SK-N-SH (cell line): ENCODE measurements around the gene EXOC4. TPM values are rescaled to one million over a fixed set of nuclear protein-coding genes. Genes with fewer than 3 reads are reported as not detected.

Experiments
- CTCF ChIA-PET: fragments of 300-600, 350-600 bp; formaldehyde crosslinking; extraction: SDS; loops from one replicate; lab custom pipeline; 2021; lab: Yijun Ruan, JAX
- POLR2A ChIA-PET: fragments of 350-600 bp; sonication (Branson Sonifier 250); formaldehyde crosslinking; extraction: SDS; loops from one replicate; lab custom pipeline; 2020; ENCODE audit warnings: antibody characterized with exemption, inconsistent platforms; lab: Yijun Ruan, JAX
- DNase-seq: peaks from one replicate; pipeline ENCODE4 v3.0.0; 2012
- H2AFZ ChIP-seq: fragments of 200-600 bp; sonication (generic); 2 replicates; pipeline ENCODE4 v1.8.1; 2016; ENCODE audit warnings: antibody characterized with exemption, mild to moderate bottlenecking, low read depth
- H3F3A ChIP-seq: fragments of 200-600 bp; sonication (generic); replicated peaks from 2 replicates; pipeline ENCODE3; 2016; ENCODE audit warnings: antibody characterized with exemption, mild to moderate bottlenecking; ENCODE audit not compliant: insufficient read depth
- H3K27ac ChIP-seq, 2 experiments: fragments of 200-500 bp in 1 of 2; fragments of 200-600 bp in 1 of 2; sonication (Bioruptor generic) in 1 of 2; sonication (generic), shearing (Covaris generic) in 1 of 2; 2 replicates each; pipeline versions ENCODE4 v1.5.1 to v1.6.1; 2014 to 2016; ENCODE audit warnings: low read depth in 2 of 2, inconsistent platforms in 1 of 2, low read length in 1 of 2, mild to moderate bottlenecking in 1 of 2, mixed read lengths in 1 of 2
- H3K27me3 ChIP-seq: fragments of 200-600 bp; sonication (generic), shearing (Covaris generic); 2 replicates; pipeline ENCODE4 v1.6.1; 2016; ENCODE audit warnings: mixed run types; ENCODE audit not compliant: insufficient read depth
- H3K36me3 ChIP-seq, 2 experiments: fragments of 200-500 bp in 1 of 2; fragments of 200-600 bp in 1 of 2; sonication (Bioruptor generic) in 1 of 2; sonication (generic) in 1 of 2; replicated peaks in 1 of 2; 2 replicates each; pipeline versions ENCODE3 to v1.5.1; 2014 to 2016; ENCODE audit warnings: low read length in 1 of 2, mild to moderate bottlenecking in 1 of 2; ENCODE audit not compliant: insufficient read depth in 2 of 2, control insufficient read depth in 1 of 2
- H3K4me1 ChIP-seq, 2 experiments: fragments of 200-500 bp in 1 of 2; fragments of 200-600 bp in 1 of 2; sonication (Bioruptor generic) in 1 of 2; sonication (generic), shearing (Covaris generic) in 1 of 2; 2 replicates each; pipeline versions ENCODE4 v1.5.1 to v1.6.1; 2014 to 2016; ENCODE audit warnings: low read depth in 1 of 2, low read length in 1 of 2, mixed run types in 1 of 2; ENCODE audit not compliant: insufficient read depth in 2 of 2, control insufficient read depth in 1 of 2
- H3K4me2 ChIP-seq: fragments of 200-600 bp; sonication (generic), shearing (Covaris generic); 2 replicates; pipeline ENCODE4 v1.6.1; 2017; ENCODE audit warnings: mixed run types
- H3K4me3 ChIP-seq, 2 experiments: fragments of 200-500 bp in 1 of 2; fragments of 200-600 bp in 1 of 2; sonication (Bioruptor generic) in 1 of 2; sonication (generic), shearing (Covaris generic) in 1 of 2; 2 replicates each; pipeline versions ENCODE4 v1.5.1 to v1.8.1; 2014 to 2016; ENCODE audit warnings: low read depth in 2 of 2, inconsistent platforms in 1 of 2, low read length in 1 of 2, mild to moderate bottlenecking in 1 of 2, mixed read lengths in 1 of 2, moderate library complexity in 1 of 2
- H3K79me2 ChIP-seq: fragments of 200-600 bp; sonication (generic); 2 replicates; pipeline ENCODE4 v1.8.1; 2017; ENCODE audit warnings: mild to moderate bottlenecking; ENCODE audit not compliant: insufficient read depth
- H3K9ac ChIP-seq: fragments of 200-600 bp; sonication (generic); 2 replicates; pipeline ENCODE4 v1.6.1; 2017; ENCODE audit warnings: mixed run types
- H3K9me2 ChIP-seq: fragments of 200-600 bp; sonication (generic); 2 replicates; pipeline ENCODE4 v1.6.1; 2017; ENCODE audit warnings: mixed run types
- H3K9me3 ChIP-seq: fragments of 200-600 bp; sonication (generic); 2 replicates; pipeline ENCODE4 v1.6.1; 2017; ENCODE audit warnings: mixed run types, mild to moderate bottlenecking, moderate library complexity
- H4K20me1 ChIP-seq: fragments of 200-600 bp; sonication (generic); 2 replicates; pipeline ENCODE4 v1.6.1; 2017; ENCODE audit warnings: mild to moderate bottlenecking, mixed run types; ENCODE audit not compliant: insufficient read depth
- CHD2 ChIP-seq: fragments of 150-350 bp; IDR thresholded peaks from 2 replicates; pipeline ENCODE4 v1.6.1; 2018; ENCODE audit warnings: low read length; ENCODE audit not compliant: partially characterized antibody
- ELF1 ChIP-seq: IDR thresholded peaks from 2 replicates; pipeline ENCODE4 v1.4.0; 2012
- FOSL2 ChIP-seq: IDR thresholded peaks from 2 replicates; pipeline ENCODE4 v1.4.0; 2012; ENCODE audit warnings: low read depth, mild to moderate bottlenecking, moderate library complexity, borderline replicate concordance
- FOXM1 ChIP-seq: IDR thresholded peaks from 2 replicates; pipeline ENCODE4 v1.4.0; 2012; ENCODE audit warnings: low read depth, mild to moderate bottlenecking
- JUND ChIP-seq: IDR thresholded peaks from 2 replicates; pipeline ENCODE4 v1.4.0; 2012
- MXI1 ChIP-seq: IDR thresholded peaks from 2 replicates; pipeline ENCODE4 v1.6.1; 2012; ENCODE audit warnings: mild to moderate bottlenecking, low read depth, low read length, improper control_type of control experiment
- POLR2AphosphoS5 ChIP-seq: IDR thresholded peaks from 2 replicates; pipeline ENCODE4 v1.6.1; 2012; ENCODE audit warnings: low read depth, low read length
- RAD21 ChIP-seq: IDR thresholded peaks from 2 replicates; pipeline ENCODE4 v1.6.1; 2012; ENCODE audit warnings: mild to moderate bottlenecking, low read length
- RCOR1 ChIP-seq: fragments of 150-350 bp; IDR thresholded peaks from 2 replicates; pipeline ENCODE4 v1.6.1; 2017; ENCODE audit warnings: antibody characterized with exemption, low read length
- RFX5 ChIP-seq: IDR thresholded peaks from 2 replicates; pipeline ENCODE4 v1.6.1; 2012; ENCODE audit warnings: mild to moderate bottlenecking, improper control_type of control experiment, low read length
- SMC3 ChIP-seq: IDR thresholded peaks from 2 replicates; pipeline ENCODE4 v1.6.1; 2012; ENCODE audit warnings: low read depth, low read length, improper control_type of control experiment
- TAF1 ChIP-seq: IDR thresholded peaks from 2 replicates; pipeline ENCODE4 v1.6.1; 2012; ENCODE audit warnings: low read depth, mild to moderate bottlenecking, low read length, moderate library complexity, borderline replicate concordance
- TCF12 ChIP-seq: IDR thresholded peaks from 2 replicates; pipeline ENCODE4 v1.4.0; 2012
- YY1 ChIP-seq: IDR thresholded peaks from 2 replicates; pipeline ENCODE4 v1.4.0; 2012; ENCODE audit warnings: low read depth, mild to moderate bottlenecking
- WGBS: methylation state at CpG from one replicate; pipeline ENCODE4 v1.1.6; 2017; ENCODE audit warnings: low lambda C conversion rate; 5-methylcytosine and 5-hydroxymethylcytosine counted together
- polyA plus RNA-seq, 3 experiments: library from polyadenylated mRNA; depleted of rRNA; stranded (reverse); fragments of >200 nt; gene quantifications; 2 replicates each; pipeline ENCODE4 v1.2.3, GENCODE V29; 2012
- TF ChIP-seq, protein P1 (sequence below): IDR thresholded peaks from 2 replicates; pipeline ENCODE4 v1.4.0; 2012; ENCODE audit warnings: low read depth, borderline replicate concordance
- TF ChIP-seq, protein P2 (sequence below): IDR thresholded peaks from 2 replicates; pipeline ENCODE4 v1.4.0; 2012; ENCODE audit warnings: low read depth, borderline replicate concordance
- TF ChIP-seq, protein P3 (sequence below): fragments of 150-350 bp; IDR thresholded peaks from 2 replicates; pipeline ENCODE4 v1.6.1; 2016; ENCODE audit warnings: mild to moderate bottlenecking, low read depth, low read length

The EXOC4 gene
- polyA plus RNA-seq, 1 of the 3 experiments (the other 2 are of a cell fraction), result 37.3 TPM

DNA sequence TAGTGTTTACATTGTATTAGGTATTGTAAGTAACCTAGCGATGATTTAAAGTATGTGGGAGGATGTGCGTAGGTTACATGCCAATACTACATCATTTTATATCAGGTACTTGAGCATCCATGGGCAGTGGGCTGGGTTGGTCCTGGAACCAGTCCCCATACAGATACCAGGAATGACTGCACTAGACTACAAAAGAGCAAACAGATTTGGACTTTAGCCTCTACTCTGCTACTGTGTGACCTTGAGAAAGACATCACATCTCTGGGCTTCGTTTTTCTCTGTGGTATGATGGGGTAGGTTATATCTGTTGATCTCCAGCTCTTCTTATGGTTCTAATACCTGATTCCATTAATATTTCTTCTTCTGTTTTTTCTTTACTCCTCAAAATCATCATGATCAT, 461.8 kb downstream of the EXOC4 start:
- Histone ChIP-seq H3K4me2 (no peak overlapping the region), H3F3A (peaks cover 2% of the 10 kb centered on the region), H3K9me2 (no peaks in the 10 kb centered on the region), H4K20me1 (no peaks in the 10 kb centered on the region), H3K4me1 (peaks cover 0 to 4% of the 10 kb centered on the region in 2 experiments; a peak in 2 of 4 replicates), H3K4me3 (no peak overlapping the region), H3K36me3 (no peaks in the 10 kb centered on the region), H3K79me2 (no peaks in the 10 kb centered on the region), H3K9ac (no peak overlapping the region), H3K9me3 (no peaks in the 10 kb centered on the region), H3K27ac (no peak overlapping the region), H3K27me3 (no peaks in the 10 kb centered on the region), H2AFZ (no peak overlapping the region)
- 94% methylated on average over 3 of the region's 3 CpGs for WGBS
- ChIA-PET POLR2A (no interaction called here), CTCF (interaction anchor here (0.6 to 4.6 kb wide), 7 partner anchors 8 to 644 kb away, joined by 3 to 19 read pairs (median 3); no protein-coding TSS in a partner anchor)
- TF ChIP-seq TAF1, result no peak
- no peak for TF ChIP-seq JUND
- TF ChIP-seq TCF12, result no peak
- TF ChIP-seq YY1, result no peak
- TF ChIP-seq, protein P1, sequence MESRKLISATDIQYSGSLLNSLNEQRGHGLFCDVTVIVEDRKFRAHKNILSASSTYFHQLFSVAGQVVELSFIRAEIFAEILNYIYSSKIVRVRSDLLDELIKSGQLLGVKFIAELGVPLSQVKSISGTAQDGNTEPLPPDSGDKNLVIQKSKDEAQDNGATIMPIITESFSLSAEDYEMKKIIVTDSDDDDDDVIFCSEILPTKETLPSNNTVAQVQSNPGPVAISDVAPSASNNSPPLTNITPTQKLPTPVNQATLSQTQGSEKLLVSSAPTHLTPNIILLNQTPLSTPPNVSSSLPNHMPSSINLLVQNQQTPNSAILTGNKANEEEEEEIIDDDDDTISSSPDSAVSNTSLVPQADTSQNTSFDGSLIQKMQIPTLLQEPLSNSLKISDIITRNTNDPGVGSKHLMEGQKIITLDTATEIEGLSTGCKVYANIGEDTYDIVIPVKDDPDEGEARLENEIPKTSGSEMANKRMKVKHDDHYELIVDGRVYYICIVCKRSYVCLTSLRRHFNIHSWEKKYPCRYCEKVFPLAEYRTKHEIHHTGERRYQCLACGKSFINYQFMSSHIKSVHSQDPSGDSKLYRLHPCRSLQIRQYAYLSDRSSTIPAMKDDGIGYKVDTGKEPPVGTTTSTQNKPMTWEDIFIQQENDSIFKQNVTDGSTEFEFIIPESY, result no peak
- TF ChIP-seq FOXM1, result no peak
- no peak for TF ChIP-seq POLR2AphosphoS5
- no peak for TF ChIP-seq FOSL2
- no peak for DNase-seq

DNA sequence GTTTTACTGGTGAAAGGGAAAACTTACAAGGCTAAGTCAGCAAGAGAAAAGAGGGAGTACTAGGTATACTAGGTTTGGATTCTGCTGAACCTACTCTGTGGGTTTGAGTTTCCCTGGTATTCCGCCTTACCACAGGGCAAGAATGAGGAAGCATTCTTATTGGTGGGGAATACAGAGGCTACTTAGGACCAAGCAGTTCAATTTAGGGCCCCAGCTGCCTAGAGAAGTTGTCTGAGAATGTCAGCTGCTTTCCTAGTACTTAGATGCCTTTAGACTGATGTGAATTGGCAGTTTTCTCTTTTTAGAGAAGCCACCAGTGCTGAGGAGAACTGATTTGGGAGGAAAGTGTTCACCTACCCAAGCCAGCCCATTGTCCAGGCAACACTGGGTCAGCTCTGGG, 465.3 kb downstream of the EXOC4 start:
- peaks cover 0 to 3% of the 10 kb centered on the region in 2 experiments for H3K36me3 ChIP-seq
- POLR2A ChIA-PET, result no interaction called here

More for the DNA sequence above, 465.3 kb downstream of the EXOC4 start:
- H4K20me1 ChIP-seq, result no peaks in the 10 kb centered on the region
- H3K4me2 ChIP-seq, result no peak overlapping the region
- 82% methylated on average over 1 of the region's 1 CpG for WGBS
- no peak overlapping the region for H3K4me3 ChIP-seq
- TF ChIP-seq SMC3 (no peak), YY1 (no peak), RFX5 (no peak), ELF1 (no peak), CHD2 (no peak), RAD21 (no peak), RCOR1 (no peak), MXI1 (no peak)
- TF ChIP-seq, protein P2, sequence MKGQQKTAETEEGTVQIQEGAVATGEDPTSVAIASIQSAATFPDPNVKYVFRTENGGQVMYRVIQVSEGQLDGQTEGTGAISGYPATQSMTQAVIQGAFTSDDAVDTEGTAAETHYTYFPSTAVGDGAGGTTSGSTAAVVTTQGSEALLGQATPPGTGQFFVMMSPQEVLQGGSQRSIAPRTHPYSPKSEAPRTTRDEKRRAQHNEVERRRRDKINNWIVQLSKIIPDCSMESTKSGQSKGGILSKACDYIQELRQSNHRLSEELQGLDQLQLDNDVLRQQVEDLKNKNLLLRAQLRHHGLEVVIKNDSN, result no peak
- TF ChIP-seq, protein P3, sequence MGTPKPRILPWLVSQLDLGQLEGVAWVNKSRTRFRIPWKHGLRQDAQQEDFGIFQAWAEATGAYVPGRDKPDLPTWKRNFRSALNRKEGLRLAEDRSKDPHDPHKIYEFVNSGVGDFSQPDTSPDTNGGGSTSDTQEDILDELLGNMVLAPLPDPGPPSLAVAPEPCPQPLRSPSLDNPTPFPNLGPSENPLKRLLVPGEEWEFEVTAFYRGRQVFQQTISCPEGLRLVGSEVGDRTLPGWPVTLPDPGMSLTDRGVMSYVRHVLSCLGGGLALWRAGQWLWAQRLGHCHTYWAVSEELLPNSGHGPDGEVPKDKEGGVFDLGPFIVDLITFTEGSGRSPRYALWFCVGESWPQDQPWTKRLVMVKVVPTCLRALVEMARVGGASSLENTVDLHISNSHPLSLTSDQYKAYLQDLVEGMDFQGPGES, result no peak
- H3K27ac ChIP-seq, result no peak overlapping the region; a peak in 1 of 4 replicates
- H3K9me2 ChIP-seq, result no peaks in the 10 kb centered on the region
- H3F3A ChIP-seq, result no peaks in the 10 kb centered on the region
- H3K27me3 ChIP-seq, result no peaks in the 10 kb centered on the region
- H2AFZ ChIP-seq, result no peak overlapping the region
- peaks cover 0 to 16% of the 10 kb centered on the region in 2 experiments; a peak in 2 of 4 replicates for H3K4me1 ChIP-seq
- no peak overlapping the region for H3K9ac ChIP-seq
- no peak for DNase-seq
- no peaks in the 10 kb centered on the region for H3K9me3 ChIP-seq
- CTCF ChIA-PET, result interaction anchor here (1.1 to 2.5 kb wide), 5 partner anchors 14 to 702 kb away, joined by 3 to 7 read pairs (median 5); no protein-coding TSS in a partner anchor
- H3K79me2 ChIP-seq, result no peaks in the 10 kb centered on the region
